Activated CD8-positive, alpha-beta T cell treated with anti-CD3 and anti-CD28 coated beads, Interleukin-2, amount 10 ng/mL, durations not matched to agents 7 days and 5 days (primary cell): ENCODE measurements around the gene ARFIP1. TPM values are rescaled to one million over a fixed set of nuclear protein-coding genes. Genes with fewer than 3 reads are reported as not detected.
"Not testable (repeated sequence)": the region's sequence is repeated elsewhere in the genome, so short reads cannot be mapped to it uniquely, and the experiment has no call there.

Source experiments
- ATAC-seq: fragments of 150-1000 bp; cut with Tn5 transposase; one replicate; pipeline ENCODE4 v1.10.0; 2021; ENCODE audit warnings: moderate library complexity
- CTCF ChIA-PET: fragments of 350-600 bp; sonication (Branson Sonifier 250); formaldehyde crosslinking; loops from one replicate; lab custom pipeline; 2021; ENCODE audit warnings: antibody characterized with exemption; lab: Charles Lee
- POLR2A ChIA-PET: fragments of 350-600 bp; sonication (Branson Sonifier 250); formaldehyde crosslinking; loops from one replicate; lab custom pipeline; 2021; ENCODE audit warnings: antibody characterized with exemption; lab: Charles Lee
- DNase-seq: peaks from one replicate; pipeline ENCODE4 v3.0.0-alpha.2; 2020
- H3K27ac Mint-ChIP-seq: one replicate; pipeline ENCODE4 v1.8.0; 2021; ENCODE audit warnings: mild to moderate bottlenecking, mixed read lengths
- H3K27me3 Mint-ChIP-seq: one replicate; pipeline ENCODE4 v1.8.0; 2021; ENCODE audit warnings: low read depth, mixed read lengths
- H3K36me3 Mint-ChIP-seq: one replicate; pipeline ENCODE4 v1.8.0; 2021; ENCODE audit warnings: low read depth, mixed read lengths
- H3K4me1 Mint-ChIP-seq: one replicate; pipeline ENCODE4 v1.8.0; 2021; ENCODE audit warnings: low read depth, mixed read lengths
- H3K4me3 Mint-ChIP-seq: one replicate; pipeline ENCODE4 v1.8.0; 2021; ENCODE audit warnings: mild to moderate bottlenecking, mixed read lengths
- H3K9me3 Mint-ChIP-seq: one replicate; pipeline ENCODE4 v1.8.0; 2022; ENCODE audit warnings: mixed read lengths; ENCODE audit not compliant: insufficient read depth
- total RNA-seq, 2 experiments: library from RNA; stranded (reverse); gene quantifications; one replicate each; pipeline ENCODE4 v1.2.3, GENCODE V29; 2021

Gene ARFIP1
- total RNA-seq, 2 experiments from 2014 or later: 20.3 to 20.5 TPM

DNA sequence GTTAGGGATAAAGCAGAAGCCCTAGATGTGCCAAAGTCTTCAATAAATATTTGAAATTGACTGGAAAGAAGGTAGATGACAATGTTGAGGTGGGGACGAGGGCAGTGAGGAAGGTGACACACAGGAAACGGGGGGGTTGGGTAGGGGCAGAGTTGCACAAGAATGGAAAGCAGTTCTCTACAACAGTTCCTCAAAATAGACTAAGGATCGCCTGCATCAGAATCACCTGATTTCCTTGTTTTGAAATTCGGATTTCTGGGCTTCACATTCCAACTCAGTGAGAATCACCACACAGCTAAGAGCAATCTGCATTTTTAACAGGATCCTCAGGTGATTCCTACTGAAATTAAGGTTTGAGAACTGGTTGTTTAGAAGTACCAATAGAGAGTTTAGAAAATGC is 70.6 kb downstream of the ARFIP1 start:
- H3K4me1 Mint-ChIP-seq: peaks cover 20% of the 10 kb centered on the region
- ATAC-seq (peak; percentile 36), DNase-seq (peak; percentile 56)
- H3K36me3 Mint-ChIP-seq: peaks cover 23% of the 10 kb centered on the region
- H3K27ac Mint-ChIP-seq: no peak overlapping the region
- H3K27me3 Mint-ChIP-seq: no peaks in the 10 kb centered on the region
- POLR2A ChIA-PET: no interaction called here
- CTCF ChIA-PET: interaction anchor here (1.0 to 6.7 kb wide), 4 partner anchors 8 to 277 kb away, joined by 4 to 46 read pairs (median 8); no protein-coding TSS in a partner anchor
- no peak overlapping the region for H3K4me3 Mint-ChIP-seq
- H3K9me3 Mint-ChIP-seq: peaks cover 14% of the 10 kb centered on the region

DNA sequence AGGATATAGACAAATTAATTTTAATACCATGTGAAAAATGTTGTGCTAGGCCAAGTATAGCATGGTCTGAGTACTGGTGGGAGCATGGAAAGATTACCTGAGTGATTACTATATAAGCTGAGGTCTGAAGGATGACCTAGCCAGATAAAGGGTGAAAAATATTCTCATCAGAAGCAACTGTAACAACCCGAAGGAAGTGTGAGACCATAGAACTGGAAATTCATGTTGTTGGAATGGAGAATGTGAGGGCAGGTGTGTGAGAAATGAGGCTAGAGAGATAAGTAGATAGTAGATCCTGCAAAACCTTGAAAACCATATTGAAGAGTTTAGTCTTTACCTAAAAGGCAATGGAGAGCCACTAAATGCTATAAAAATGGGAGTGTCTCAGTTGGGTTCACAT is 71.5 kb downstream of the ARFIP1 start:
- ChIA-PET CTCF (interaction anchor here (1.0 to 6.7 kb wide), 4 partner anchors 9 to 276 kb away, joined by 4 to 46 read pairs (median 8); no protein-coding TSS in a partner anchor), POLR2A (no interaction called here)
- H3K27me3 Mint-ChIP-seq: no peaks in the 10 kb centered on the region
- H3K9me3 Mint-ChIP-seq: peaks cover 14% of the 10 kb centered on the region
- DNase-seq: no peak
- H3K27ac Mint-ChIP-seq: no peak overlapping the region
- H3K4me3 Mint-ChIP-seq: no peak overlapping the region
- H3K4me1 Mint-ChIP-seq: peaks cover 20% of the 10 kb centered on the region
- H3K36me3 Mint-ChIP-seq: peaks cover 23% of the 10 kb centered on the region
- ATAC-seq: no peak

DNA sequence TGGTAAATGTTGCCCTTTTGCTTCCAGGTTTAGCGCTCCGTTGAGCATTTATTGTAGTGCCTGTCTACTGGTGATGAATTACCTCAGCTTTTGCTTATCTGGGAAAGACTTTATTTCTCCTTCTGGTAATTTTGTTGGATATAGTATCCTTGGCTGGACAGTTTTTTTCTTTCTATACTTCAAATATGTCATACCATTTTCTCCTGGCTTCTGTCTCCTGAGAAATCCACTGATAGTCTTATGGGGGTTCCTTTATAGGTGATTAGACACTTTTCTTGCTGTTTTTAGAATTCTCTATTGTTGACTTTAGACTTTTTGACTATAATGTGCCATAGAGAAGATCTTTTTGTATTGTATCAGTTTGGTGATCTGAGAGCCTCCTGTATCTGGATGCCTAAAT is 73.5 kb downstream of the ARFIP1 start:
- CTCF ChIA-PET: no interaction called here

GRCh38 chr4:152854016-152854415 is 74.3 kb downstream of the ARFIP1 start:
- H3K4me3 Mint-ChIP-seq, POLR2A ChIA-PET, ATAC-seq, H3K27ac Mint-ChIP-seq, CTCF ChIA-PET, DNase-seq, H3K27me3 Mint-ChIP-seq: not testable (repeated sequence)
- Mint-ChIP-seq H3K4me1 (peaks cover 17% of the 10 kb centered on the region), H3K36me3 (peaks cover 21% of the 10 kb centered on the region), H3K9me3 (peaks cover 14% of the 10 kb centered on the region)

More for the DNA sequence above, 73.5 kb downstream of the ARFIP1 start:
- POLR2A ChIA-PET: no interaction called here
- Mint-ChIP-seq H3K36me3 (peaks cover 21% of the 10 kb centered on the region), H3K9me3 (peaks cover 14% of the 10 kb centered on the region), H3K27ac (no peak overlapping the region), H3K4me3 (no peak overlapping the region), H3K27me3 (no peaks in the 10 kb centered on the region), H3K4me1 (peaks cover 17% of the 10 kb centered on the region)
- DNase-seq (no peak), ATAC-seq (no peak)

GRCh38 chr4:152856960-152857359 is 77.2 kb downstream of the ARFIP1 start:
- DNase-seq: no peak
- Mint-ChIP-seq H3K27me3 (no peaks in the 10 kb centered on the region), H3K27ac (no peak overlapping the region), H3K4me1 (no peaks in the 10 kb centered on the region), H3K36me3 (peaks cover 15% of the 10 kb centered on the region), H3K4me3 (no peak overlapping the region), H3K9me3 (peaks cover 14% of the 10 kb centered on the region)
- no peak for ATAC-seq
- POLR2A ChIA-PET: no interaction called here
- CTCF ChIA-PET: no interaction called here

- Mint-ChIP-seq H3K4me1 (no peaks in the 10 kb centered on the region), H3K4me3 (no peak overlapping the region), H3K36me3 (peaks cover 7% of the 10 kb centered on the region), H3K9me3 (peaks cover 7% of the 10 kb centered on the region), H3K27ac (no peak overlapping the region), H3K27me3 (no peaks in the 10 kb centered on the region)
- POLR2A ChIA-PET: interaction anchor here (0.7 kb wide), 1 partner anchor 504 kb away, joined by 3 read pairs; no protein-coding TSS in a partner anchor
- ATAC-seq: no peak
- CTCF ChIA-PET: no interaction called here
- no peak for DNase-seq
These were observed 79.2 kb downstream of the ARFIP1 start for GRCh38 chr4:152858934-152859333.

DNA sequence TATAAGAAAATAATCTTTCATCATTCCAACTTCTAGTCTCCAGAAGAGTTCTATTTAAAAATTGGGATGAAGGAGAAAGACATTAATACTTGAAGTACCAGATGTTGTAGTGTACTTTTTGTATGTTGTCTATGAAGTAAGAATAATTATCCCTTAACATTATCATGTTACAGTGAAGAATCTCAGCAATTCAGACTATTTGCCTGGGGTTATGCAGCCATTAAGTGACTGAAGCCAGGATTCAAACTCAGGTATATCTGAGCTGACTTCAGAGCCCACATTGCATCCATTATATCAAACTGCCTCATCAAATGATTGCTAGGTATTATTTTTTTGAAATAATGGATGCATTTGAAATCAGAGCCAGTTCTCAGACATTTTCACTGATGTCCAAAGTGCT is 80.3 kb downstream of the ARFIP1 start:
- no peaks in the 10 kb centered on the region for H3K27me3 Mint-ChIP-seq
- no peak for ATAC-seq
- no peak overlapping the region for H3K4me3 Mint-ChIP-seq
- ChIA-PET POLR2A (no interaction called here), CTCF (no interaction called here)
- H3K9me3 Mint-ChIP-seq: no peaks in the 10 kb centered on the region
- DNase-seq: no peak
- H3K4me1 Mint-ChIP-seq: no peaks in the 10 kb centered on the region
- no peak overlapping the region for H3K27ac Mint-ChIP-seq
- H3K36me3 Mint-ChIP-seq: peaks cover 5% of the 10 kb centered on the region

- Mint-ChIP-seq H3K4me3 (no peak overlapping the region), H3K9me3 (no peaks in the 10 kb centered on the region), H3K27ac (no peak overlapping the region), H3K4me1 (no peaks in the 10 kb centered on the region), H3K27me3 (no peaks in the 10 kb centered on the region), H3K36me3 (peaks cover 9% of the 10 kb centered on the region)
- no peak for ATAC-seq
- CTCF ChIA-PET: interaction anchor here (0.7 to 1.3 kb wide), 2 partner anchors 15 to 223 kb away, joined by 3 read pairs; no protein-coding TSS in a partner anchor
- POLR2A ChIA-PET: no interaction called here
- DNase-seq: no peak
These were observed 82.9 kb downstream of the ARFIP1 start for GRCh38 chr4:152862608-152863007.

- Mint-ChIP-seq H3K4me3 (no peak overlapping the region), H3K4me1 (no peaks in the 10 kb centered on the region), H3K36me3 (peaks cover 9% of the 10 kb centered on the region), H3K27ac (no peak overlapping the region), H3K9me3 (no peaks in the 10 kb centered on the region), H3K27me3 (no peaks in the 10 kb centered on the region)
- ChIA-PET POLR2A (no interaction called here), CTCF (interaction anchor here (0.7 to 1.4 kb wide), 4 partner anchors 48 to 1494 kb away, joined by 3 to 4 read pairs (median 4); no protein-coding TSS in a partner anchor)
- DNase-seq (no peak), ATAC-seq (no peak)
These were observed 84.6 kb downstream of the ARFIP1 start for GRCh38 chr4:152864361-152864760.

DNA sequence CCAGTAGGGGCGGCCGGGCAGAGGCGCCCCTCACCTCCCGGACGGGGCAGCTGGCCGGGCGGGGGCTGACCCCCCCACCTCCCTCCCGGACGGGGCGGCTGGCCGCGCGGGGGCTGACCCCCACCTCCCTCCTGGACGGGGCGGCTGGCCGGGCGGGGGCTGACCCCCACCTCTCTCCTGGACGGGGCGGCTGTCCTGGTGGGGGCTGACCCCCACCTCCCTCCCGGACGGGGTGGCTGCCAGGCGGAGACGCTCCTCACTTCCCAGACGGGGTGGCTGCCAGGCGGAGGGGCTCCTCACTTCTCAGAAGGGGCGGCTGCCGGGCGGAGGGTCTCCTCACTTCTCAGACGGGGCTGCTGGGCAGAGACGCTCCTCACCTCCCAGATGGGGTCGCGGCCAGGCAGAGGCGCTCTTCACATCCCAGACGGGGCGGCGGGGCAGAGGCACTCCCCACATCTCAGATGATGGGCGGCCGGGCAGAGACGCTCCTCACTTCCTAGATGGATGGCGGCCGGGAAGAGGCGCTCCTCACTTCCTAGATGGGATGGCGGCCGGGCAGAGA is 86.8 kb downstream of the ARFIP1 start:
- H3K9me3 Mint-ChIP-seq, DNase-seq, POLR2A ChIA-PET, H3K27ac Mint-ChIP-seq, H3K4me1 Mint-ChIP-seq, H3K4me3 Mint-ChIP-seq, CTCF ChIA-PET, H3K27me3 Mint-ChIP-seq, ATAC-seq: not testable (repeated sequence)
- peaks cover 12% of the 10 kb centered on the region for H3K36me3 Mint-ChIP-seq

DNA sequence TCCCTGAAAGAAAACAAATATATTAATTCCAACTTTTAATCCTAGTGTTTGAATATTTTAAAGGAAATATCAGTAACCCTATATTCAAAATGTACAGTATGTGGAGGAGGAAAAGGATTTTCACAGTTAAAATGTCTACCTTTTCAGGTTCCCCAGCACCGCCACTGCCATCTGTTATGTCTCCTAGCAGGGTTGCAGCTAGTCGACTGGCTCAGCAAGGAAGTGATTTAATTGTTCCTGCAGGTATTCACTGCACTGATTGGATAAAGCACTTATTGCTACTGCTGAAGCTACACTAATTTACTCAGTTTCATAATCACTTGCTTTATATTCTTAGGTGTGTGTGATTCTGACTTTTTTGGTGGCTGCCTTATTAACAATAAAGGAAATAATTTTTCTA is 90.9 kb downstream of the ARFIP1 start:
- POLR2A ChIA-PET: no interaction called here

GRCh38 chr4:152875261-152875660 is 95.5 kb downstream of the ARFIP1 start:
- no peak overlapping the region for H3K4me3 Mint-ChIP-seq
- H3K36me3 Mint-ChIP-seq: peaks cover 42% of the 10 kb centered on the region
- DNase-seq (no peak), ATAC-seq (no peak)
- ChIA-PET CTCF (no interaction called here), POLR2A (no interaction called here)
- H3K27ac Mint-ChIP-seq: no peak overlapping the region
- H3K27me3 Mint-ChIP-seq: no peaks in the 10 kb centered on the region
- no peaks in the 10 kb centered on the region for H3K4me1 Mint-ChIP-seq
- H3K9me3 Mint-ChIP-seq: peaks cover 7% of the 10 kb centered on the region

More for the DNA sequence above, 90.9 kb downstream of the ARFIP1 start:
- H3K4me1 Mint-ChIP-seq: no peaks in the 10 kb centered on the region
- no peak overlapping the region for H3K4me3 Mint-ChIP-seq
- DNase-seq: no peak
- CTCF ChIA-PET: interaction anchor here (0.8 to 1.3 kb wide), 4 partner anchors 24 to 257 kb away, joined by 3 to 4 read pairs (median 3); no protein-coding TSS in a partner anchor
- H3K9me3 Mint-ChIP-seq: no peaks in the 10 kb centered on the region
- peaks cover 20% of the 10 kb centered on the region for H3K36me3 Mint-ChIP-seq
- ATAC-seq: no peak
- no peaks in the 10 kb centered on the region for H3K27me3 Mint-ChIP-seq
- H3K27ac Mint-ChIP-seq: no peak overlapping the region
